Right cardiac atrium (tissue), 5 donors: ENCODE measurements around the gene OSCAR. TPM values are rescaled to one million over a fixed set of nuclear protein-coding genes. Genes with fewer than 3 reads are reported as not detected.
A peak's percentile ranks its signal among the peaks of the same experiment; 100 is the strongest.
"Not testable (repeated sequence)": the region's sequence is repeated elsewhere in the genome, so short reads cannot be mapped to it uniquely, and the experiment has no call there.

Experiments used
- ATAC-seq, 2 donors: fragments of 200-7000 bp; cut with Tn5 transposase; one replicate each; pipeline versions ENCODE4 v1.8.0 to v1.9.1; 2020; ENCODE audit warnings: moderate library complexity in 2 of 2, mild to moderate bottlenecking in 1 of 2
- DNase-seq, 3 donors: peaks; one replicate each; pipeline ENCODE4 v3.0.0-alpha.2; 2020
- H3K27ac ChIP-seq: one replicate; pipeline ENCODE4 v1.5.1; 2013; ENCODE audit warnings: mild to moderate bottlenecking, low read length, control low read depth, moderate library complexity
- H3K27me3 ChIP-seq: one replicate; pipeline ENCODE4 v1.6.1; 2013; ENCODE audit not compliant: control insufficient read depth, insufficient read depth
- H3K4me1 ChIP-seq: one replicate; pipeline ENCODE4 v1.6.1; 2013; ENCODE audit warnings: low read length; ENCODE audit not compliant: control insufficient read depth, insufficient read depth
- H3K4me3 ChIP-seq: one replicate; pipeline ENCODE4 v1.5.1; 2013; ENCODE audit warnings: low read length, control low read depth
- H3K9me3 ChIP-seq: one replicate; pipeline ENCODE4 v1.6.1; 2013; ENCODE audit warnings: low read length; ENCODE audit not compliant: control insufficient read depth
- WGBS: extraction: QIAGEN DNeasy Blood & Tissue Kit; methylation state at CpG from one replicate; pipeline ENCODE4 v1.1.7; 2013; 5-methylcytosine and 5-hydroxymethylcytosine counted together
- intact Hi-C, 4 donors: fragments of 100-400 bp; cut with DNase I; formaldehyde crosslinking; loops; one replicate each; pipeline versions ENCODE4 v1.11.0 to v1.14.0; 2022 to 2023
- polyA plus RNA-seq: library from polyadenylated mRNA; stranded (reverse); fragments of 200-250 nt; gene quantifications from one replicate; pipeline ENCODE4 v1.2.3, GENCODE V29; 2013
- total RNA-seq, 4 donors: library from RNA; stranded (reverse); fragmentation: NEBNext Ultra II Directional; extraction: Animal tissue kit (Norgen Biotek cat#: 25700); gene quantifications; one replicate each; pipeline ENCODE4 v1.2.1, GENCODE V29; 2021
- donor health status: healthy with polysubstance abuse.
- donor health status: DM: no; HTN: yes; CAD: no.
- donor health status: DM: no; HTN: no; CAD: no.
- donor health status: DM: no; HTN: yes; CAD: no; lungs with severe emphysema.
- donor health status: DM: yes; HTN: yes; CAD: no.

The OSCAR gene
- total and polyA plus RNA-seq, 5 donors, result 0.45 to 1.5 (median 0.96) TPM

- 3% methylated on average over 54 of the region's 54 CpGs for WGBS
- H3K27me3 ChIP-seq, result no peaks in the 10 kb centered on the region
- peak within 1 kb of the TSS; percentile 38 for H3K27ac ChIP-seq
- DNase-seq (peak; percentile 99 to 100 (median 99)), ATAC-seq (peak; percentile 99)
- intact Hi-C loops, result no loop called here
- H3K4me3 ChIP-seq, result peak within 1 kb of the TSS; percentile 72
- no peaks in the 10 kb centered on the region for H3K9me3 ChIP-seq
- no peaks in the 10 kb centered on the region for H3K4me1 ChIP-seq
Observed at GRCh38 chr19:54102421-54103169, 2.0 kb upstream of the OSCAR start, which contains the start of gene NDUFA3. Gene NDUFA3, plus strand, starts transcription at chr19:54102855. Its CDS starts 24 bp downstream, at chr19:54102879.

- H3K27ac ChIP-seq, intact Hi-C loops: not testable (repeated sequence)
Observed at GRCh38 chr19:54099903-54100255, 724 bp downstream of the OSCAR start.

GRCh38 chr19:54099190-54099902 lies 1.3 kb downstream of the OSCAR start:
- H3K27me3 ChIP-seq, result no peaks in the 10 kb centered on the region
- H3K27ac ChIP-seq, result no peak overlapping the region
- no peak for DNase-seq
- ATAC-seq, result no peak
- no peak overlapping the region for H3K4me3 ChIP-seq
- H3K4me1 ChIP-seq, result no peaks in the 10 kb centered on the region
- no peaks in the 10 kb centered on the region for H3K9me3 ChIP-seq
- intact Hi-C loops, result no loop called here
- WGBS, result 82% methylated on average over 12 of the region's 12 CpGs

More at GRCh38 chr19:54099903-54100255, 724 bp downstream of the OSCAR start:
- not testable (repeated sequence) for H3K4me1 ChIP-seq, H3K4me3 ChIP-seq, H3K9me3 ChIP-seq, H3K27me3 ChIP-seq, DNase-seq, ATAC-seq
- WGBS, result 83% methylated on average over 9 of the region's 9 CpGs

DNA sequence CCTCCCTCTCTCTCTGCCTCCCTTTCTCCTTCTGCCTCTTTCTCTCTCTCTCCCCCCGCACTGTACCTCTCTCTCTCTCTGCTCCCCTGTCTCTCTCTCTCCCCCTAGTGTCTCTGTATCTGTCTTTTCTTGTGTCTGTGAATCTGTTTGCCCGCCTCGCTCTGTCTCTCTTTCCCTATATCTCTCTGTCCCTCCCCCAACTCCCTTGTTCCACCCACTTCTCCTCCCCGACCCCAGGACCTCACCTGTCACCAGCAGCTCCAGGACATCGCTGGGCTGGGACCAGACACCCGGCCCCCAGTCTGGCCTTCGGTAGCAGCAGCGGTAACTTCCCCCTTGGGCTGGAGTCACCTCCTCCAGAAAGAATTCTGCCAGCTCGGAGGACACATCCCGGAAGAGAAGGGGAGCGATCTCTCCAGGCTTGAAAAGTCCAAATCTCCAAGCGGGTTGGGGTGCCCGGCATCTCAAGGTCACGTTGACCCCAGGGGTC lies 3.9 kb downstream of the OSCAR start:
- no peaks in the 10 kb centered on the region for H3K9me3 ChIP-seq
- H3K27me3 ChIP-seq, result no peaks in the 10 kb centered on the region
- 7% methylated on average over 14 of the region's 14 CpGs for WGBS
- H3K27ac ChIP-seq, result no peak overlapping the region
- DNase-seq, result peak in 1 of 3 donors; percentile 58
- intact Hi-C loops, result no loop called here
- H3K4me3 ChIP-seq, result no peak overlapping the region
- ATAC-seq, result peak in 1 of 2 donors; percentile 51
- H3K4me1 ChIP-seq, result no peaks in the 10 kb centered on the region

GRCh38 chr19:54095859-54096616 lies 4.6 kb downstream of the OSCAR start:
- under 1% methylated on average over 46 of the region's 46 CpGs for WGBS
- ATAC-seq (peak; percentile 80 to 86), DNase-seq (peak; percentile 61 to 82 (median 77))
- H3K27ac ChIP-seq, intact Hi-C loops, H3K4me1 ChIP-seq, H3K27me3 ChIP-seq, H3K4me3 ChIP-seq, H3K9me3 ChIP-seq: not testable (repeated sequence)

DNA sequence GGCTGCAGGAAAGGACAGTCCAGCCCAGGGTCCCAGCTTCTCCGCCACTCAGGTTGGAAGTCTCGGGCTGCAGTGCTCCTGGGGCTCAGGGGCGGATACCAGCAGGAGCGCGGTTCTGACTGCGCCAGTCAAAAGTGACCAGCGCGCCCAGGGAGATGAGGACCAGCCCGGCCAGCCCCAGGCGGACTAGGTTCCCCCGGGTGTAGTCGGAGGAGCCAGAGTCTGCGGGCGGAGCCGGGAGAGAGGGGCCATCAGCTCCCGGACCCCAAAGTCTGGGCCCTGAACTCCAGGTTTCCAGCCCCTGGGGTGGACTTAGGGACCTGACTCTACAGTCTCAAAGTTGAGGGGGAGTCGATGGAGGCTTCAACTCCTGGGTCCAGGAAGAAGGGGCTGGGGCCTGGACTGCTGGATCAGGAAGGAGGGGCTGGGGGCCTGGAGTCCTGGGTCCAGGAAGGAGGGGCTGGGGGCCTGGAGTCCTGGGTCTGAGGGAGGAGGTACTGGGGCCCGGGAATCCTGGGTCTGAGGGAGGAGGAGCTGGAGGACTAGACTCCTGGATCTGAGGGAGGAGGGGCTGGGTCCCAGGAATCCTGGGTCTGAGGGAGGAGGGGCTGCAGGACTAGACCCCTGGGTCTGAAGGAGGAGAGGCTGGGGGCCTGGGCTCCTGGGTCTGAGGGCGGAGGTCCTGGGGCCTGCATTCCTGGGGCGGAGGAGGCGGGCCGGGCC lies 5.3 kb downstream of the OSCAR start:
- Histone ChIP-seq H3K9me3 (no peaks in the 10 kb centered on the region), H3K27ac (no peak overlapping the region), H3K4me3 (no peak overlapping the region), H3K4me1 (no peaks in the 10 kb centered on the region), H3K27me3 (no peaks in the 10 kb centered on the region)
- DNase-seq (peak in 1 of 3 donors; percentile 57), ATAC-seq (peak; percentile 9 to 27)
- intact Hi-C loops, result no loop called here
- WGBS, result 70% methylated on average over 22 of the region's 22 CpGs

GRCh38 chr19:54094426-54095000 lies 6.1 kb downstream of the OSCAR start:
- intact Hi-C loops, result no loop called here
- Histone ChIP-seq H3K4me3 (no peak overlapping the region), H3K9me3 (no peaks in the 10 kb centered on the region), H3K27me3 (no peaks in the 10 kb centered on the region), H3K27ac (no peak overlapping the region), H3K4me1 (no peaks in the 10 kb centered on the region)
- DNase-seq, result no peak
- no peak for ATAC-seq
- WGBS, result 85% methylated on average over 17 of the region's 17 CpGs

DNA sequence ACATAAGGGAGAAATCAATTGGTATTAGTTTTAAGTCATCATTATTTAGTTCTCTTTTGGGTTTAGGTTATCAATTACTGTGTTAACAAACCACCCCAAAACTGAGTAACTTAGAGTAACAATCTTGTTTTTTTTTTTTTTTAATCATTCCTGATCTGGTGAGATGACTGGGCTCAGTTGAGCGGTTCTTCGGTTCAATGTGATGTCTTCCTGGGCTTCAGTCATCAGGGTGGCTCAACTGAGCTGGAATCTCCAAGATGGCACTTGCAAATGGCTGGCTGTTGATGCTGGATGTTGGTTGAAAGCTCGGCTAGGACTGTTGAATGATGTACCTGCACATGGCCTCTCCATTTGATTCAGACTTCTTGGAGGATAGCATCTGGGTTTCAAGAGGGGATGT lies 16.2 kb downstream of the OSCAR start:
- Histone ChIP-seq H3K4me3 (no peak overlapping the region), H3K4me1 (no peaks in the 10 kb centered on the region), H3K27me3 (no peaks in the 10 kb centered on the region), H3K9me3 (peaks cover 6% of the 10 kb centered on the region), H3K27ac (no peak overlapping the region)
- no peak for DNase-seq
- ATAC-seq, result no peak
- 89% methylated on average over 3 of the region's 3 CpGs for WGBS
- intact Hi-C loops, result no loop called here

DNA sequence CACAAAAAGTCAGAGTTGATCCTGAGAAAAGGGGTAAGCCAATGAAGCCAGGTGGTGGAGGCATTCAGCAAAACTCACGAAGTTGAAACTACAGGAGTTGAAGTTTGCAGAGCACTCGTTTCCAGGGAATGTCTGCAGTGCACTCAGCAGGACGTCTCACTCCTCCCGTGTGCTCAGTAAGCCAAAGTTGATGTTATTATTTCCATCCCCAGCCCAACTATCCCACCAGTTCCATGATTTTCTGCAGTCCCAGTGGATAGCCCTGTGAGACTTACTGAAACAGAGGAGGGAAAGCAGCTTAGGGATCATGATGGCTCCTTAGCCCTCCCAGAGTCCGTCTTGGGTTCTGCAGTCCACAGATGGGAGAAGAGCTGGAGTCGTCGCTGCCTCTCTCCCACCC lies 19.6 kb downstream of the OSCAR start, which contains the start of gene TARM1:
TARM1 (minus strand) TSS at position 334 of the 400 bp plus-strand sequence; CDS start at position 309, 25 bp downstream.
- Histone ChIP-seq H3K27me3 (no peaks in the 10 kb centered on the region), H3K27ac (no peak within 1 kb of the TSS), H3K9me3 (peaks cover 6% of the 10 kb centered on the region), H3K4me1 (no peaks in the 10 kb centered on the region), H3K4me3 (no peak within 1 kb of the TSS)
- DNase-seq (no peak), ATAC-seq (no peak)
- intact Hi-C loops, result no loop called here
- WGBS, result 78% methylated on average over 7 of the region's 7 CpGs

GRCh38 chr19:54077334-54077733 lies 23.3 kb downstream of the OSCAR start:
- intact Hi-C loops, result no loop called here
- no peaks in the 10 kb centered on the region for H3K4me1 ChIP-seq
- H3K4me3 ChIP-seq, result no peak overlapping the region
- H3K27me3 ChIP-seq, result no peaks in the 10 kb centered on the region
- 72% methylated on average over 5 of the region's 5 CpGs for WGBS
- no peak overlapping the region for H3K27ac ChIP-seq
- DNase-seq, result no peak
- H3K9me3 ChIP-seq, result peaks cover 4% of the 10 kb centered on the region
- ATAC-seq, result no peak
